Central memory CD8-positive, alpha-beta T cell (primary cell): ENCODE results near the gene NEUROD1.
"Not testable (repeated sequence)": the region's sequence is repeated elsewhere in the genome, so short reads cannot be mapped to it uniquely, and the experiment has no call there.

Source experiments
- ATAC-seq: fragments of 150-1000 bp; cut with Tn5 transposase; replicated peaks from 2 replicates; pipeline ENCODE4 v1.10.0; 2022; ENCODE audit warnings: mild to moderate bottlenecking, moderate FRiP score, moderate number of reproducible peaks; ENCODE audit not compliant: poor library complexity, severe bottlenecking; ENCODE audit errors: extremely low read depth
- DNase-seq, 2 donors: peaks; one replicate each; pipeline ENCODE4 v3.0.0; 2021; ENCODE audit warnings: low spot score in 2 of 2
- H3K27ac Mint-ChIP-seq: one replicate; pipeline ENCODE4 v1.8.0; 2022; ENCODE audit warnings: low read depth, mild to moderate bottlenecking, moderate library complexity, mixed read lengths
- H3K27me3 Mint-ChIP-seq: one replicate; pipeline ENCODE4 v1.8.0; 2022; ENCODE audit warnings: mixed read lengths
- H3K36me3 Mint-ChIP-seq: one replicate; pipeline ENCODE4 v1.8.0; 2022; ENCODE audit warnings: mild to moderate bottlenecking, moderate library complexity, mixed read lengths; ENCODE audit not compliant: insufficient read depth
- H3K4me1 Mint-ChIP-seq: one replicate; pipeline ENCODE4 v1.8.0; 2022; ENCODE audit warnings: mixed read lengths
- H3K4me3 Mint-ChIP-seq: one replicate; pipeline ENCODE4 v1.8.0; 2022; ENCODE audit warnings: mild to moderate bottlenecking, moderate library complexity, mixed read lengths
- H3K9me3 Mint-ChIP-seq: one replicate; pipeline ENCODE4 v1.8.0; 2022; ENCODE audit warnings: mixed read lengths

The NEUROD1 gene

GRCh38 chr2:181680055-181680936 is at the start of gene NEUROD1:
TSS of gene NEUROD1 (minus strand) at chr2:181680517. CDS start at chr2:181678860, 1,657 bp downstream.
- Mint-ChIP-seq H3K27me3 (peaks cover 92% of the 10 kb centered on the region), H3K9me3 (peaks cover 4% of the 10 kb centered on the region), H3K36me3 (peaks cover 8% of the 10 kb centered on the region), H3K4me3 (peak within 1 kb of the TSS; percentile 8), H3K4me1 (peaks cover 32% of the 10 kb centered on the region), H3K27ac (no peak within 1 kb of the TSS)
- DNase-seq = no peak
- ATAC-seq = no peak

- H3K4me1 Mint-ChIP-seq = no peaks in the 10 kb centered on the region
- DNase-seq (no peak), ATAC-seq (no peak)
- no peaks in the 10 kb centered on the region for H3K9me3 Mint-ChIP-seq
- H3K4me3 Mint-ChIP-seq = no peak overlapping the region
- H3K27ac Mint-ChIP-seq = no peak overlapping the region
- H3K27me3 Mint-ChIP-seq = peaks cover 66% of the 10 kb centered on the region
- no peaks in the 10 kb centered on the region for H3K36me3 Mint-ChIP-seq
These were observed 45.2 kb upstream of the NEUROD1 start for GRCh38 chr2:181725476-181725875.

GRCh38 chr2:181724662-181725061 is 44.3 kb upstream of the NEUROD1 start:
- no peaks in the 10 kb centered on the region for H3K9me3 Mint-ChIP-seq
- no peak overlapping the region for H3K27ac Mint-ChIP-seq
- ATAC-seq = no peak
- no peaks in the 10 kb centered on the region for H3K4me1 Mint-ChIP-seq
- H3K27me3 Mint-ChIP-seq = peaks cover 58% of the 10 kb centered on the region
- H3K36me3 Mint-ChIP-seq = no peaks in the 10 kb centered on the region
- no peak overlapping the region for H3K4me3 Mint-ChIP-seq
- DNase-seq = no peak

GRCh38 chr2:181723731-181724130 is 43.4 kb upstream of the NEUROD1 start:
- no peaks in the 10 kb centered on the region for H3K36me3 Mint-ChIP-seq
- H3K9me3 Mint-ChIP-seq = no peaks in the 10 kb centered on the region

GRCh38 chr2:181715033-181715630 is 34.8 kb upstream of the NEUROD1 start:
- peaks cover 2% of the 10 kb centered on the region for H3K36me3 Mint-ChIP-seq
- no peaks in the 10 kb centered on the region for H3K9me3 Mint-ChIP-seq
- H3K4me1 Mint-ChIP-seq = no peaks in the 10 kb centered on the region
- no peaks in the 10 kb centered on the region for H3K27me3 Mint-ChIP-seq
- ATAC-seq = peak; percentile 70
- peak; percentile 50 to 51 for DNase-seq
- H3K27ac Mint-ChIP-seq = no peak overlapping the region
- no peak overlapping the region for H3K4me3 Mint-ChIP-seq

More at GRCh38 chr2:181723731-181724130, 43.4 kb upstream of the NEUROD1 start:
- Mint-ChIP-seq H3K4me1 (no peaks in the 10 kb centered on the region), H3K27ac (no peak overlapping the region), H3K4me3 (no peak overlapping the region), H3K27me3 (peaks cover 49% of the 10 kb centered on the region)
- ATAC-seq (no peak), DNase-seq (no peak)

GRCh38 chr2:181711051-181711450 is 30.7 kb upstream of the NEUROD1 start:
- H3K36me3 Mint-ChIP-seq, H3K4me3 Mint-ChIP-seq, H3K4me1 Mint-ChIP-seq, ATAC-seq, DNase-seq, H3K9me3 Mint-ChIP-seq, H3K27ac Mint-ChIP-seq, H3K27me3 Mint-ChIP-seq: not testable (repeated sequence)

- not testable (repeated sequence) for H3K36me3 Mint-ChIP-seq, H3K9me3 Mint-ChIP-seq, H3K4me3 Mint-ChIP-seq, DNase-seq, ATAC-seq, H3K27ac Mint-ChIP-seq, H3K4me1 Mint-ChIP-seq
- H3K27me3 Mint-ChIP-seq = peaks cover 24% of the 10 kb centered on the region
These were observed 22.2 kb upstream of the NEUROD1 start for GRCh38 chr2:181702519-181702918.

GRCh38 chr2:181698223-181698622 is 17.9 kb upstream of the NEUROD1 start:
- Mint-ChIP-seq H3K9me3 (no peaks in the 10 kb centered on the region), H3K4me1 (no peaks in the 10 kb centered on the region), H3K27me3 (peaks cover 53% of the 10 kb centered on the region), H3K27ac (no peak overlapping the region), H3K36me3 (peaks cover 2% of the 10 kb centered on the region), H3K4me3 (no peak overlapping the region)
- no peak for ATAC-seq
- no peak for DNase-seq

GRCh38 chr2:181697571-181697970 is 17.3 kb upstream of the NEUROD1 start:
- peaks cover 2% of the 10 kb centered on the region for H3K36me3 Mint-ChIP-seq
- DNase-seq (no peak), ATAC-seq (no peak)
- no peak overlapping the region for H3K27ac Mint-ChIP-seq
- H3K27me3 Mint-ChIP-seq = peaks cover 53% of the 10 kb centered on the region
- H3K9me3 Mint-ChIP-seq = no peaks in the 10 kb centered on the region
- no peaks in the 10 kb centered on the region for H3K4me1 Mint-ChIP-seq
- no peak overlapping the region for H3K4me3 Mint-ChIP-seq

GRCh38 chr2:181697126-181697525 is 16.8 kb upstream of the NEUROD1 start:
- peaks cover 2% of the 10 kb centered on the region for H3K36me3 Mint-ChIP-seq
- H3K4me3 Mint-ChIP-seq = no peak overlapping the region
- H3K9me3 Mint-ChIP-seq = no peaks in the 10 kb centered on the region
- no peak overlapping the region for H3K27ac Mint-ChIP-seq
- H3K27me3 Mint-ChIP-seq = peaks cover 53% of the 10 kb centered on the region
- ATAC-seq = no peak
- no peaks in the 10 kb centered on the region for H3K4me1 Mint-ChIP-seq
- no peak for DNase-seq

- Mint-ChIP-seq H3K4me1 (no peaks in the 10 kb centered on the region), H3K36me3 (no peaks in the 10 kb centered on the region), H3K9me3 (no peaks in the 10 kb centered on the region), H3K27ac (no peak overlapping the region), H3K4me3 (no peak overlapping the region), H3K27me3 (peaks cover 62% of the 10 kb centered on the region)
- ATAC-seq (no peak), DNase-seq (no peak)
These were observed 14.0 kb upstream of the NEUROD1 start for GRCh38 chr2:181694271-181694670.

GRCh38 chr2:181690860-181691259 is 10.5 kb upstream of the NEUROD1 start:
- ATAC-seq = no peak
- peaks cover 58% of the 10 kb centered on the region for H3K27me3 Mint-ChIP-seq
- H3K4me3 Mint-ChIP-seq = no peak overlapping the region

More at GRCh38 chr2:181690860-181691259, 10.5 kb upstream of the NEUROD1 start:
- no peaks in the 10 kb centered on the region for H3K36me3 Mint-ChIP-seq
- no peaks in the 10 kb centered on the region for H3K4me1 Mint-ChIP-seq
- no peak for DNase-seq
- H3K9me3 Mint-ChIP-seq = no peaks in the 10 kb centered on the region
- no peak overlapping the region for H3K27ac Mint-ChIP-seq
